Measurements from ENCODE around the gene PRKCA. TPM values are rescaled to one million over a fixed set of nuclear protein-coding genes. Genes with fewer than 3 reads are reported as not detected.

PRKCA gene
- total and polyA plus RNA-seq, 2 donors from 2014 or later = 8.0 to 50.8 TPM

DNA sequence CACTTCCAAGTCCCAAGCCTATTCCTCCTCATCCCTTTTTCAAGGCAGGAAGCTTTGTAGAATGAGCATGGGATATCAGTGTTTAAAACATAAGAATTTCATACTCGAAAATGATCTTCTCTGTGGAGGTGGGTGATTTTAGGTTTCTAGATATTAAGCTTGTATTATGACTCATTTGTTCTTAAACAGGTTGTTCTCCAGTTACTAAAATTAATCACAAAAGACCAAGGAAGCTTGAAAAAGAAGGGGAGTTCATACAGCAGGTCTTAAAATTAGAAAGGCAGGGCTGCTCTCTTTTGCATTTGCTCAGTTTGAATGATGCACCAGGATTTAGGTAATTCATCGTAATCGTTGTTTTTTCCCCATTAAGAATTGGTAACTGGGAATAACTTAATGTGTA, 208.7 kb downstream of the PRKCA start:
- TF ChIP-seq, protein P1, sequence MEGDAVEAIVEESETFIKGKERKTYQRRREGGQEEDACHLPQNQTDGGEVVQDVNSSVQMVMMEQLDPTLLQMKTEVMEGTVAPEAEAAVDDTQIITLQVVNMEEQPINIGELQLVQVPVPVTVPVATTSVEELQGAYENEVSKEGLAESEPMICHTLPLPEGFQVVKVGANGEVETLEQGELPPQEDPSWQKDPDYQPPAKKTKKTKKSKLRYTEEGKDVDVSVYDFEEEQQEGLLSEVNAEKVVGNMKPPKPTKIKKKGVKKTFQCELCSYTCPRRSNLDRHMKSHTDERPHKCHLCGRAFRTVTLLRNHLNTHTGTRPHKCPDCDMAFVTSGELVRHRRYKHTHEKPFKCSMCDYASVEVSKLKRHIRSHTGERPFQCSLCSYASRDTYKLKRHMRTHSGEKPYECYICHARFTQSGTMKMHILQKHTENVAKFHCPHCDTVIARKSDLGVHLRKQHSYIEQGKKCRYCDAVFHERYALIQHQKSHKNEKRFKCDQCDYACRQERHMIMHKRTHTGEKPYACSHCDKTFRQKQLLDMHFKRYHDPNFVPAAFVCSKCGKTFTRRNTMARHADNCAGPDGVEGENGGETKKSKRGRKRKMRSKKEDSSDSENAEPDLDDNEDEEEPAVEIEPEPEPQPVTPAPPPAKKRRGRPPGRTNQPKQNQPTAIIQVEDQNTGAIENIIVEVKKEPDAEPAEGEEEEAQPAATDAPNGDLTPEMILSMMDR (IDR thresholded peaks at IDR 0.05; ENCODE audit: borderline replicate concordance, extremely low read depth, insufficient read depth) = no peak
- DNase-seq (no peak), FAIRE-seq (no peak)
- intact Hi-C loops (cut with DNase I) = no loop called here
- Histone ChIP-seq H3K4me3 (ENCODE audit: low read length in 3 of 3) (no peak overlapping the region), H3K9ac (ENCODE audit: low read length in 3 of 3) (no peak overlapping the region), H3K4me1 (ENCODE audit: control insufficient read depth in 2 of 3, insufficient read depth in 2 of 3, low read depth in 1 of 3, low read length in 3 of 3) (peaks cover 0 to 19% (median 19%) of the 10 kb centered on the region in 3 donors), H3K9me3 (ENCODE audit: control insufficient read depth in 2 of 3, insufficient read depth in 1 of 3, low read length in 3 of 3) (no peaks in the 10 kb centered on the region), H3K27me3 (ENCODE audit: control insufficient read depth, insufficient read depth, low read length) (no peaks in the 10 kb centered on the region), H3K27ac (ENCODE audit: low read depth in 2 of 2, low read length in 2 of 2) (no peak overlapping the region), H3K36me3 (ENCODE audit: control insufficient read depth in 2 of 3, insufficient read depth in 3 of 3, low read length in 3 of 3) (no peaks in the 10 kb centered on the region)

- TF ChIP-seq, protein P1 (IDR thresholded peaks at IDR 0.05; ENCODE audit: borderline replicate concordance, extremely low read depth, insufficient read depth) = no peak
- no peaks in the 10 kb centered on the region for H3K36me3 ChIP-seq (ENCODE audit: control insufficient read depth in 2 of 3, insufficient read depth in 3 of 3, low read length in 3 of 3)
- FAIRE-seq (no peak), DNase-seq (no peak)
- H3K27ac ChIP-seq (ENCODE audit: low read depth in 2 of 2, low read length in 2 of 2) = no peak overlapping the region
- no peak overlapping the region for H3K9ac ChIP-seq (ENCODE audit: low read length in 3 of 3)
- H3K4me1 ChIP-seq (ENCODE audit: control insufficient read depth in 2 of 3, insufficient read depth in 2 of 3, low read depth in 1 of 3, low read length in 3 of 3) = peaks cover 0 to 5% (median under 1%) of the 10 kb centered on the region in 3 donors
- no peak overlapping the region for H3K4me3 ChIP-seq (ENCODE audit: low read length in 3 of 3)
- H3K27me3 ChIP-seq (ENCODE audit: control insufficient read depth, insufficient read depth, low read length) = no peaks in the 10 kb centered on the region
- no peaks in the 10 kb centered on the region for H3K9me3 ChIP-seq (ENCODE audit: control insufficient read depth in 2 of 3, insufficient read depth in 1 of 3, low read length in 3 of 3)
- intact Hi-C loops (cut with DNase I) = no loop called here
Measured at GRCh38 chr17:66514227-66514806, 211.9 kb downstream of the PRKCA start.

- Histone ChIP-seq H3K27me3 (ENCODE audit: control insufficient read depth, insufficient read depth, low read length) (no peaks in the 10 kb centered on the region), H3K9ac (ENCODE audit: low read length in 3 of 3) (no peak overlapping the region), H3K36me3 (ENCODE audit: control insufficient read depth in 2 of 3, insufficient read depth in 3 of 3, low read length in 3 of 3) (no peaks in the 10 kb centered on the region), H3K4me1 (ENCODE audit: control insufficient read depth in 2 of 3, insufficient read depth in 2 of 3, low read depth in 1 of 3, low read length in 3 of 3) (no peaks in the 10 kb centered on the region), H3K9me3 (ENCODE audit: control insufficient read depth in 2 of 3, insufficient read depth in 1 of 3, low read length in 3 of 3) (no peaks in the 10 kb centered on the region), H3K27ac (ENCODE audit: low read depth in 2 of 2, low read length in 2 of 2) (no peak overlapping the region), H3K4me3 (ENCODE audit: low read length in 3 of 3) (no peak overlapping the region)
- DNase-seq = no peak
- intact Hi-C loops (cut with DNase I) = no loop called here
- TF ChIP-seq, protein P1 (IDR thresholded peaks at IDR 0.05; ENCODE audit: borderline replicate concordance, extremely low read depth, insufficient read depth) = no peak
- FAIRE-seq = no peak
Measured at GRCh38 chr17:66515974-66516373, 213.6 kb downstream of the PRKCA start.
